WTC11 (cell line): ENCODE data around the gene CDYL.

Source experiments
- CTCF ChIP-seq: fragments of 200-600 bp; IDR thresholded peaks from 2 replicates; pipeline ENCODE4 v1.8.0; 2022; ENCODE audit warnings: antibody characterized with exemption
- ETV6 ChIP-seq: sonication (generic); formaldehyde crosslinking; IDR thresholded peaks from 2 replicates; pipeline ENCODE4 v1.8.1; 2022; ENCODE audit warnings: mild to moderate bottlenecking, missing genetic modification reagents
- HMGXB4 ChIP-seq: sonication (generic); formaldehyde crosslinking; IDR thresholded peaks from 2 replicates; pipeline ENCODE4 v1.8.1; 2023; ENCODE audit warnings: mild to moderate bottlenecking, moderate library complexity, missing genetic modification reagents
- IRF2 ChIP-seq: sonication (generic); formaldehyde crosslinking; IDR thresholded peaks from 2 replicates; pipeline ENCODE4 v1.8.0; 2022; ENCODE audit warnings: low read depth, missing genetic modification reagents, borderline replicate concordance
- MAX ChIP-seq: sonication (generic); formaldehyde crosslinking; IDR thresholded peaks from 2 replicates; pipeline ENCODE4 v1.8.0; 2022; ENCODE audit warnings: mild to moderate bottlenecking, missing genetic modification reagents
- NFE2L1 ChIP-seq: sonication (generic); formaldehyde crosslinking; IDR thresholded peaks from 2 replicates; pipeline ENCODE4 v1.8.1; 2023; ENCODE audit warnings: missing genetic modification reagents
- ZNF138 ChIP-seq: sonication (generic); formaldehyde crosslinking; conservative IDR thresholded peaks from 2 replicates; pipeline ENCODE4 v1.8.1; 2022; ENCODE audit warnings: mild to moderate bottlenecking, moderate library complexity, missing genetic modification reagents
- ZNF423 ChIP-seq: fragments of 250-450 bp; sonication (Bioruptor Pico); IDR thresholded peaks from 2 replicates; pipeline ENCODE4 v2.1.2; 2022; ENCODE audit warnings: mild to moderate bottlenecking, moderate library complexity

GRCh38 chr6:4808396-4808795 is 32.2 kb downstream of the CDYL start:
- TF ChIP-seq NFE2L1, result no peak
- TF ChIP-seq ETV6 (CRISPR knock-in tag), result no peak
- no peak for TF ChIP-seq CTCF
- TF ChIP-seq MAX, result no peak
- TF ChIP-seq IRF2 (CRISPR knock-in tag), result no peak
- no peak for TF ChIP-seq ZNF423 (CRISPR knock-in tag)
- no peak for TF ChIP-seq HMGXB4 (CRISPR knock-in tag)
- TF ChIP-seq ZNF138 (CRISPR knock-in tag), result no peak
